Subcutaneous abdominal adipose tissue (tissue), 5 donors: ENCODE results near the gene KLHDC10.
"Not testable (repeated sequence)": the region's sequence is repeated elsewhere in the genome, so short reads cannot be mapped to it uniquely, and the experiment has no call there.

Experiments
- H3K27ac ChIP-seq: one replicate; pipeline ENCODE4 v1.7.0; 2013; ENCODE audit warnings: low read depth, mild to moderate bottlenecking, inconsistent platforms, low read length, moderate library complexity
- H3K27me3 ChIP-seq, 5 donors: one replicate each; pipeline ENCODE4 v1.7.0; 2013; ENCODE audit warnings: low read length in 5 of 5, inconsistent platforms in 1 of 5; ENCODE audit not compliant: control insufficient read depth in 5 of 5, insufficient read depth in 4 of 5
- H3K36me3 ChIP-seq, 5 donors: one replicate each; pipeline ENCODE4 v1.7.0; 2013; ENCODE audit warnings: low read length in 5 of 5; ENCODE audit not compliant: control insufficient read depth in 5 of 5, insufficient read depth in 5 of 5
- H3K4me1 ChIP-seq, 5 donors: one replicate each; pipeline ENCODE4 v1.7.0; 2013; ENCODE audit warnings: low read length in 5 of 5, mild to moderate bottlenecking in 3 of 5, moderate library complexity in 1 of 5; ENCODE audit not compliant: control insufficient read depth in 5 of 5, insufficient read depth in 5 of 5
- H3K4me3 ChIP-seq, 5 donors: one replicate each; pipeline ENCODE4 v1.7.0; 2013; ENCODE audit warnings: low read length in 5 of 5, low read depth in 1 of 5
- H3K9ac ChIP-seq, 5 donors: one replicate each; pipeline ENCODE4 v1.7.0; 2013; ENCODE audit warnings: low read length in 5 of 5, mild to moderate bottlenecking in 4 of 5, moderate library complexity in 3 of 5
- H3K9me3 ChIP-seq, 5 donors: one replicate each; pipeline ENCODE4 v1.7.0; 2013; ENCODE audit warnings: low read length in 5 of 5; ENCODE audit not compliant: control insufficient read depth in 5 of 5
- donor health status: healthy.
- donor health status: healthy.
- donor health status: healthy.
- donor health status: healthy.
- donor health status: healthy.

The KLHDC10 gene

GRCh38 chr7:130071701-130072622, 1.6 kb downstream of the KLHDC10 start:
- Histone ChIP-seq H3K27me3 (no peaks in the 10 kb centered on the region), H3K4me3 (peak overlapping the region; percentile 6 to 96 (median 89)), H3K4me1 (peaks cover 0 to 46% (median 44%) of the 10 kb centered on the region in 5 donors), H3K36me3 (peaks cover 0 to 7% (median 0%) of the 10 kb centered on the region in 5 donors), H3K27ac (peak overlapping the region; percentile 88), H3K9me3 (no peaks in the 10 kb centered on the region), H3K9ac (peak overlapping the region in 4 of 5 donors; percentile 58 to 98 (median 85))

- Histone ChIP-seq H3K27ac (no peak overlapping the region), H3K4me3 (no peak overlapping the region), H3K27me3 (no peaks in the 10 kb centered on the region), H3K4me1 (peaks cover 0 to 16% (median 5%) of the 10 kb centered on the region in 5 donors), H3K9me3 (peaks cover 0 to 4% (median 0%) of the 10 kb centered on the region in 5 donors), H3K9ac (no peak overlapping the region), H3K36me3 (peaks cover 0 to 8% (median 4%) of the 10 kb centered on the region in 5 donors)
Observed at GRCh38 chr7:130079846-130080394, 9.6 kb downstream of the KLHDC10 start.

- H3K36me3 ChIP-seq, H3K9ac ChIP-seq, H3K4me1 ChIP-seq, H3K9me3 ChIP-seq, H3K27me3 ChIP-seq, H3K27ac ChIP-seq, H3K4me3 ChIP-seq: not testable (repeated sequence)
Observed at GRCh38 chr7:130083497-130083896, 13.2 kb downstream of the KLHDC10 start.

- Histone ChIP-seq H3K4me1 (peaks cover 0 to 2% (median 0%) of the 10 kb centered on the region in 5 donors), H3K27me3 (no peaks in the 10 kb centered on the region), H3K27ac (no peak overlapping the region), H3K4me3 (no peak overlapping the region), H3K36me3 (no peaks in the 10 kb centered on the region), H3K9me3 (peaks cover 0 to 4% (median 0%) of the 10 kb centered on the region in 5 donors), H3K9ac (no peak overlapping the region)
Observed at GRCh38 chr7:130084037-130084875, 13.9 kb downstream of the KLHDC10 start.

- not testable (repeated sequence) for H3K27ac ChIP-seq, H3K36me3 ChIP-seq, H3K9me3 ChIP-seq
Observed at GRCh38 chr7:130085235-130085634, 14.9 kb downstream of the KLHDC10 start.

DNA sequence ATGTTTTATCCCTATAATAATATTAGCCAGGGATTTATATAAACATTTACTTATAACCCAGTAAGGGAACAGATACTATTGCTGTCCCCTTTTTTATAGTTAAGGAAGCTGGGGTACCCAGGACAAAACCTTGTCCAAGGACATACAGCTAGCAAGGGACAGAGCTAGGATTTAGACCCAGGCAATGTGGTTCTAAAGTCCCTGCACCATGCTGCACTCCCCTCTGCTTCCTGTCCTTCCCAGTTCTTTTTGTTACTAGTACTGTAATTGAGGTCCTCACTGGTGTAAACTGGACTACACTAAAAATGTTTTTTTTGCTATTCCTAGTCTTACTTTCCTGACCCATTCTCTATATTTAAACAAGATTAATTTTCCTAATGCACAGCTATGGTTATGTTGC, 16.6 kb downstream of the KLHDC10 start:
- Histone ChIP-seq H3K9me3 (no peaks in the 10 kb centered on the region), H3K9ac (no peak overlapping the region), H3K27ac (no peak overlapping the region), H3K4me1 (peaks cover 0 to 7% (median 0%) of the 10 kb centered on the region in 5 donors), H3K4me3 (no peak overlapping the region), H3K27me3 (no peaks in the 10 kb centered on the region), H3K36me3 (no peaks in the 10 kb centered on the region)

More at GRCh38 chr7:130085235-130085634, 14.9 kb downstream of the KLHDC10 start:
- not testable (repeated sequence) for H3K9ac ChIP-seq, H3K27me3 ChIP-seq, H3K4me3 ChIP-seq, H3K4me1 ChIP-seq

DNA sequence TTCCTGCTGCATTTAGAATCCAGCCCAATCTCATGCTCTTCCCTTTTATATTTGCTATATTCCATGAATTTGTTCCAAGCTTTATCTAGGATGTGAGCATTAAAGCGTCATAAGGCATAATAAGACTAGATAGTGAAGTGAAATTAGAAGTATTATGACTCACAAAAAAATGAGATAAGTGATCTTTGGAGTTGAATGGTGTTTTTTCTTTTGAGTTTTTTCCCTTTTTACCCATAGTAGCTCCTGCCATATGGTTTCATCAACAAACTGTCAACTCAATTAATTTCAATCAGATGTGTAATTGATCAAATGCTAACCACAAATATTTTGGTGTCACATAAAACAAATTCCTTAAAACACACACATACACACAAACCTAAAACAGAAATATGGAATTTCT, 17.0 kb downstream of the KLHDC10 start:
- Histone ChIP-seq H3K9ac (no peak overlapping the region), H3K27me3 (no peaks in the 10 kb centered on the region), H3K27ac (no peak overlapping the region), H3K36me3 (no peaks in the 10 kb centered on the region), H3K4me1 (peaks cover 0 to 7% (median 3%) of the 10 kb centered on the region in 5 donors), H3K4me3 (no peak overlapping the region), H3K9me3 (no peaks in the 10 kb centered on the region)

GRCh38 chr7:130090745-130091532, 20.6 kb downstream of the KLHDC10 start:
- Histone ChIP-seq H3K4me3 (no peak overlapping the region), H3K27me3 (no peaks in the 10 kb centered on the region), H3K4me1 (peaks cover 0 to 11% (median 7%) of the 10 kb centered on the region in 5 donors), H3K9ac (peak overlapping the region in 1 of 5 donors; percentile 1), H3K27ac (no peak overlapping the region), H3K9me3 (no peaks in the 10 kb centered on the region), H3K36me3 (no peaks in the 10 kb centered on the region)

DNA sequence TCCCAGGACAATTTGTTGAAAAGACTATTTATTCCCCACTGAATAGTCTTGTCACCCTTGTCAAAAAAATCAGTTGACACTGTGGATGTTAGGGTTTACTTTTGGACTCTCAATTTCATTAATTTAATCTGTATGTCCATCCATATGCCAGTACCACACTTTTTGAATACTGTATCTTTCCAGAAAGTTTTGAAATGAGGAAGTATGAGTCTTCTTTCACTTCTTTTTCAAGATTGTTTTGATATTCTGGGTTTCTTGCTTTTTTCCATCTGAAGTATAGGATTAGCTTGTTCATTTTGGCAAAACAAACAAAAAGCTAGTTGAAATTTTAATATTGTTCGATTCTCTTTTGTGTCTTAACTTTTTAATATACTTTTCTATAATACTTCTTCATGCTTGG, 21.7 kb downstream of the KLHDC10 start:
- Histone ChIP-seq H3K9ac (no peak overlapping the region), H3K27me3 (no peaks in the 10 kb centered on the region), H3K27ac (no peak overlapping the region), H3K9me3 (no peaks in the 10 kb centered on the region), H3K36me3 (no peaks in the 10 kb centered on the region), H3K4me3 (no peak overlapping the region), H3K4me1 (peaks cover 0 to 11% (median 8%) of the 10 kb centered on the region in 5 donors)
